Colon (tissue), 2 donors: ENCODE results near the gene FAAP100.
"Not testable (repeated sequence)": the region's sequence is repeated elsewhere in the genome, so short reads cannot be mapped to it uniquely, and the experiment has no call there.

ENCODE experiments used
- FAIRE-seq: peaks from 2 replicates; lab custom pipeline; 2012; peaks lifted over from hg19 to GRCh38; lab: Jason Lieb, UNC
- donor health status: control.
- donor health status: control.

FAAP100 gene, protein sequence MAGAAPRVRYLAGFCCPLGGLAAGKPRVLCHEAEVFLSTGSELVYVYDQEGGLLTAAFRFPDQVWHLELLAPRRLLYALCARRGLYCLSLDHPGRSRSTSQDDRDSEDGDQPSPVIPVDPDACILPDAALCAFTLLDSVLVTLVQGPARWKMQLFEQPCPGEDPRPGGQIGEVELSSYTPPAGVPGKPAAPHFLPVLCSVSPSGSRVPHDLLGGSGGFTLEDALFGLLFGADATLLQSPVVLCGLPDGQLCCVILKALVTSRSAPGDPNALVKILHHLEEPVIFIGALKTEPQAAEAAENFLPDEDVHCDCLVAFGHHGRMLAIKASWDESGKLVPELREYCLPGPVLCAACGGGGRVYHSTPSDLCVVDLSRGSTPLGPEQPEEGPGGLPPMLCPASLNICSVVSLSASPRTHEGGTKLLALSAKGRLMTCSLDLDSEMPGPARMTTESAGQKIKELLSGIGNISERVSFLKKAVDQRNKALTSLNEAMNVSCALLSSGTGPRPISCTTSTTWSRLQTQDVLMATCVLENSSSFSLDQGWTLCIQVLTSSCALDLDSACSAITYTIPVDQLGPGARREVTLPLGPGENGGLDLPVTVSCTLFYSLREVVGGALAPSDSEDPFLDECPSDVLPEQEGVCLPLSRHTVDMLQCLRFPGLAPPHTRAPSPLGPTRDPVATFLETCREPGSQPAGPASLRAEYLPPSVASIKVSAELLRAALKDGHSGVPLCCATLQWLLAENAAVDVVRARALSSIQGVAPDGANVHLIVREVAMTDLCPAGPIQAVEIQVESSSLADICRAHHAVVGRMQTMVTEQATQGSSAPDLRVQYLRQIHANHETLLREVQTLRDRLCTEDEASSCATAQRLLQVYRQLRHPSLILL

DNA sequence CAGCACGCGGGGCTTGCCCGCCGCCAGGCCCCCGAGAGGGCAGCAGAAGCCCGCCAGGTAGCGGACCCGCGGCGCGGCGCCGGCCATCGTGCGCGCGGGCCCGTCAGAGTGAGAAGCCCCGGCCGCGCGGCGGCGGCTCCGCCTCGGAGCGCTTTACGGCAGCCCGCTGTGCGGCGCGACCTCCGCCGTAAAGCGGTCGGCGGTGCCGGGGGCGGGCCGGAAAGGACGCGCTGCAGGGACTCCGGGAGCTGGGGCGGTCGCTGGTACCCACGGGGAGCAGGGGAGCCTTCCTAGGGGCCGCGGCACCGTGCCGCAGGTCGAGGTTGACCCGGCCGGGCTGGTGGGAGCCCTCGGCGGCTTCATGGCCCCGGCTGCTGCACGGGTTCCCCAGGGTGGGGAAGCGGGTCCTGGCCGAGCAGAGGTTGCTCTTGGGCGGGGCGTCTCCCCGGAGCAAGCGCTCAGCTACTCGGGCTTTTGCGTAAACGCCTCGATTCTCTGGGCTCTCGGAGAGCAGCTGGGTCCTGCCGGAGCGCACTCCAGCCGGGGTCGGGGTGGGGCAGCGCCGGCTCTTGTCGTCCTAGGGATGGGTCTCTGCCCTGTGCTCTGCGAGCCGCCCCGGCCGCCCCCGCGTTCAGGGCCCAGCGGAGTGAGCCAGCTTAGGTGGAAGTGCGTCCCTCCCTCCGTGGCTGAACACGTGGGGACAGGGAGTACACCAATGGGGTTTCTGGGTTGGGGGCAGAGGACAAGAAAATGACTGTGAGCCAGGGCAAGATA, at the start of gene FAAP100:
Gene FAAP100 (minus strand): TSS at position 110 of the 774 bp plus-strand sequence. CDS start 23 bp downstream, at position 87.
- no peak for FAIRE-seq

DNA sequence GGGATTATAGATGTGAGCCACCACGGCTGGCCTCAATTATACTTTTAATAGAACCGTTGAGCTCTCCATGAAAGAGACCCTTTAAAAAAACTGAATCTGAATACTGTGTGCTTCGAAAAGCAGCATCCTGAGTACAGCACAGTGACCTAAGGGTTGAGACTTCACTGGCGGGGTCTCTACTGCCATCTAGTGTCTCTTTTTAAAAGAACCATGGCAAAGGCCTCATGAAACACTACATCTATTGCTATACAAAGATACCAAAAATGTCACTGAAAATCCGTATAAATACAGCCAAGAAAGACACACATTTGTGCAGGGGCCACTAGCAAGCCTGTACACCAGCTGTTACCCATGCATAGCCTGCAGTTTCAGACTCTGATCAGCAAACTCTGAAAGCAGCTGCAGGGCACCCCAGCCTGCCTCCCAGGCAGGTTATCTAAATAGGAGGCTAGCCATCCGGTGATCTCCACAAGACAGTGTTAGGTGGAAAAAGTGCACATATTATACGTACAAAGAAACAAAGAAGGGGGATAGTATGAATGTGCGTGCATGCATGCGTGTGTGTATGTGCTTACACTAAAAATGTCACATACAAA, 49.5 kb upstream of the FAAP100 start:
- no peak for FAIRE-seq

DNA sequence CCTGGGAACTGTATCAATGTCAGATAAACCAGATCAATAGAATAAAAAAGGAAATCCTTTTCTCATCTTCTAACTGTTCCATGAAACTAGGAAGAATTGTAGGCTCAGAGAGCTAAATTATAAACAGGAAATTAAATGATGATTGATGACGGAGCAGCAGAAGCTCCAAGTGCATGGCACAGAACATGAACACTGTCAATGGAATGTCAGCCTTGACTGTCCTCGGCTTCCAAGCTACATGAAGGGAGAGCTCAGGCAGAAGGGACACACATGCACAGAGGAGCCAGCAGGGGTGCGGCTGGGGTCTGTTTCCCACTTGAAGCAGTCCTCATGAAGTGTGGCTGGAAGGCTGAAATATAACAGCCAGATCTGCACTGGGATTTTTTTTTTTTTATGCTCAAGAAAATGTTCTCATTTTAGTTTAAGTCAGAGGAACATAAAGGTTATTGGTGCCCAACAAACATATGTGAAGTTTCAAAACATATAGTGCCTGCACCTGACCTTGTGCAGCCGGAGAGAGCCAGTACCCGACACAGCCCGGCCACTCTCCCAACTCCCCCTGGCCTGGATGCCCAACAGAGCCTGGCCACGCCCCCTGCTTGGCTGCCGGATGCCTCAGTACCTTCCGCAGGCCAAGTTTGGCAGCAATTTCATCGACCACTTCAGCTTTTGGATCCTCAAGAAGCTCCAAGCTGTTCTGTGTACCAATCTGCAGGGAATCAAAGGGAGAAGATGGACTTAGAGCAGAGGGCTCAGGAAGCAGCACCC, 47.8 kb upstream of the FAAP100 start:
- FAIRE-seq: no peak

DNA sequence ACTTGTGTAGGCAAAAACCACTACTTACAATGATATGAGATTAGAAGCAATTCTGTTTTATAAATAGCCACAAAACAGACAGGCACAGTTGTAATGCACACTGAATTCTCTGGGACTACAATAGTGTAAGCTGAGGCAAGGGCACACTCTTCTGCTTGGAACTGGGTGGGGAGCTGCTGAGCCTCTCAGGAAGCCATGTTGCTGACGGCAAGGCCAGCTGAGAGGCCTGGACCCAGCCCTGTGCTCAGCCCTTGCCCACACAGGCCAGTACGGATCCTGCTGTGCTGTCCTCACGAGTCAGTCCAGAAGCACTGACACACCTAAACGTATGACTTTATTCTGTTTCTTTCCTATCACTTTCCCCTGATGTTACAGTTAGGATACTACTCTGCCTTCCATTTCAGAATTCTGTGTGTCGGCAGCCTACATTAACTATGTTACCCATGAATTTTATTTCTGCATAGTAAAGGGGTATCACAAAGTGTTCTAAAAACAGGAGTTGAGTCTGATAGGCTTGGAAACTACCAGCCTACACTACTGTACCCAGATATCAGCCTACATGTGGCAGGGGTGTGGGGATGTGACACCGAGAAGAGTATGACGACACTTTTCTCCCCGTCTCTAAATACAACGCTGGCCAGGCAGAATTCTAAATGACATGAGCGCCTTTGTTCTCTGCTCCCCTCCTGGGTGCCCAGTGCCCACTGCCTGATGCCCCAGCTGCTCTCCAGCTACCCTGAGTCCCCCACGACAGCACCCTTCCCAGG, 41.1 kb upstream of the FAAP100 start:
- no peak for FAIRE-seq

DNA sequence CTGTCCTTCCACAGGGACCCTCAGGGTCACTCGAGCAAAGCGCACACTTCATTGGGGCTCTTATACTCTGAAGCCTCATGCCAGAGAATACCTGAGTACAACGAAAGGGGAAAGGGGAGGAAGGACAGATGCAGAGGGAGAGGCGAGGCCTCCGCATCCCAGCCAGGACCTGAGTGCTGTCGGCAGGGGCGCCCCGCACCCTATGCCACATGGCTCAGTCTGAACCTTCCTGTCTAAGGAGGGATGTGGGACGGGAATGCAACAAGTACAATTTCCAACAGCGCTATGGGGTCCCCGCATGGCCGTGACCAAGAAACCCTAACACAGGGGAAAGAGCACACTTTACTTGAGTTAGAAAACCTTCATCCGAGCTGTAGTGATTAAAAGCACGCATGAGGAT, 39.8 kb upstream of the FAAP100 start:
- no peak for FAIRE-seq

DNA sequence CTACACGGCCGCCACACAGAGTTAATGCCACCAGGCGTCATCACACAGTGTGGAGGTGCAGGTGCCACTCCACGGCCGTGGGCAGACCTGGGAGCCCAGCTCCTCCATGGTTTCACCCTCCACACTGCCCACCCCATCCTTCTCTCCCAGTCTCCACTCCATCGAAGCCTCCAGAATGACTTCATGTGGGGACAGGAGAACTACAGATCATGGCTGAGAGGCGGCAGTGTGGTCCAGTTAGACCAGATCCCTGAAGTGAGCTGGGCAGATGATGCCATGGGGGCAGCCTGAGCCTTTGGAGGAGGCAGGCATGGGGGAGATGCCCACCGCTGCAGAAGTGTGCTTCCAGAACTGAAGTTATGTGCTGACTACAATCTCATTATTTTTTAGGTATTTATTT, 38.0 kb upstream of the FAAP100 start:
- FAIRE-seq: no peak

DNA sequence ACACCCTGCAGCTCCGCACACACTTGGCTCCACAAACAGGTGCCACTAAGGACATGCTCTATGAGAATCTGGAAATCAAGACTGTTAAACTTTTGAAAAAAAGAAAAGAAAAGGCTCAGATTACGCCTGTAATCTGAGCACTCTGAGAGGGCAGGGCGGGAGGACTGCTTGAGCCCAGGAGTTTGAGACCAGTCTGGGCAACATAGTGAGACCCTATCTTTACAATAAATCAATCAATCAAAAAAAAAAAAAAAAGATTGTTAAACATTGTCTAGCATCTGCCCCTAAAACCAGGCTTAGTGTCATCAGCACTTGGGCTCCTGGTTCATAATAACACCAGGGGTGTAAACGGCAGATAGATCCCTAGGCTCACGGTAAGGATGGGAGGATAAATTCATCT, 37.5 kb upstream of the FAAP100 start:
- FAIRE-seq: no peak

DNA sequence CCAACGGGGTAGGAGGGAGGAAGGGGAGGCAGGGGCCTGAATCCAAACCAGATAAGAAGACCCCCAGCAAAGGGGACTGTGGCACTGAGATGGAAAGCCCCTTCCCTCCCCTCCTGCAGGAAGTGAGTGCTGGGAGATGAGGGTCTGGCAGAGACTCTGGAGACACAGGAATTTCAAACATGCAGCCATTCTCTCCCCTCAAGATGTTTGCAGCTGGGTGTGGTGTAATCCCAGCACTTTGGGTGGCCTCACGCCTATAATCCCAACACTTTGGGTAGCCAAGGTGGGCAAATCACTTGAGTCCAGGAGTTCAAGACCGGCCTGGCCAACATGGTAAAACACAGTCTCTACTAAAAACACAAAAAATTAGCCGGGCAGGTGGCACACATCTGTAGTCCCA, 33.9 kb upstream of the FAAP100 start:
- no peak for FAIRE-seq

DNA sequence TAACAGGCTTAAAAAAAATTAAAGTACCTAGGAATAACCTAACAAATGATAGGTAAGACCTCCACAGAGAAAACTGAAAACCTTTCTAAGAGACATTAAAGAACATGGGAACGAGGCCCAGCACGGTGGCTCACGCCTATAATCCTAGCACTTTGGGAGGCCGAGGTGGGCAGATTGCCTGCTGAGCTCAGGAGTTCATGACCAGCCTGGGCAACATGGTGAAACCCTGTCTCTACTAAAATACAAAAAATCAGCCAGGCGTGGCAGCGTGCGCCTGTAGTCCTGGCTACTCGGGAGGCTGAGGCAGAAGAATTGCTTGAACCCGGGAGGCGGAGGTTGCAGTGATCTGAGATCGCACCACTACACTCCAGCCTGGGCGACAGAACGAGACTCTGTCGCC, 32.6 kb upstream of the FAAP100 start:
- FAIRE-seq: not testable (repeated sequence)

DNA sequence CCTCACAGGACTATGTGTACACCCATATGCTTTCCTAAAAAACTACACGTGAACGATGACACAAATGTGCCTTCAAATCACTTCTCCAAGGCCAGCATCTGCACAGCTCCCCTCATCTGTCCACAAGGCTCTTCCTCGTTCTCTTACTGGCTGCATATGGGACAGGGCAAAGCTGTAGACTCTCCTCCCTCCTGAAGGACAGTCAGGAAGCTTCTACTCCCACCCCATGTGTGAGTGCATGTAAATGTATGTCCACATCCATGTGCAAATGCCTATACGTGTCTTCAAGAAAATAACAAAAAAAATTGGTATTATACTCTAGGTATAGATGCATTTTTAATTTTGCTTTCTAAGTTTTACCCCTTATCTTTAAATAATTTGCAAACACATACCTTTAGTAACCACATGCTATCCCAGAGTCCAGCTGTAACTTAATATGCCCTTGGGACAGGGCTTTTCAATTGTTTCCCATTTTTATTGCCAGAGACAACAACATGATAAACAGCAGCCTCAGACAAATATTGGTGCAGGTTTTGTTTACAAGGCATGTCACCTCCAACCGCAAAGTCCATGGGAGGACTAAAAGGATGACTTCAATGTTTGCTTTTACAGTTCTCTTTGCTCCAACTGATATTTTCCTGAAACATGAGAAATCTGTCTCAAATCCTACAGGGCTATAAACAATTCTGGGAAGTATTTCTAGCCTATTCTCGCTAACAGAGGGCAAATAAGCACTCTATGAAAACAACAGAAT, 31.6 kb upstream of the FAAP100 start:
- FAIRE-seq: no peak

DNA sequence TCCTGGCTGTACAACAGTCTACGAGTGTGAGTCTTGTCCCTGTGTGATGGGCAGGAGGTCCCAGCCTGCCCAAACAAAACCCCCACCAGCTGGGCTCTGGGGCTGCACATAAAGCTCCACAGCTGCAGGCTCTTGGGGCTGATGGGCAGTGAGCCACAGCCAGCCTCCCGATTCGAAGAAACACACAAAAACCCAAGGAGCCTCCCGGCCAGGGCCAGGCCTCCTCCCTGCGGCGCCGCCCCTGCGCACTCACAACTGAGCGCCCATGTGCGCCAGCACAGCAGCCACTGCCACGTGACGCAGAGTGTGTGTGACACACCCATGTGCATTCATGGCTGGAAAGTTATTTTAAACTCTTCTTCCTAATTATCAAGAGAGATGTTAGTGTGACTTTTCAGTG, 30.6 kb upstream of the FAAP100 start:
- FAIRE-seq: no peak

DNA sequence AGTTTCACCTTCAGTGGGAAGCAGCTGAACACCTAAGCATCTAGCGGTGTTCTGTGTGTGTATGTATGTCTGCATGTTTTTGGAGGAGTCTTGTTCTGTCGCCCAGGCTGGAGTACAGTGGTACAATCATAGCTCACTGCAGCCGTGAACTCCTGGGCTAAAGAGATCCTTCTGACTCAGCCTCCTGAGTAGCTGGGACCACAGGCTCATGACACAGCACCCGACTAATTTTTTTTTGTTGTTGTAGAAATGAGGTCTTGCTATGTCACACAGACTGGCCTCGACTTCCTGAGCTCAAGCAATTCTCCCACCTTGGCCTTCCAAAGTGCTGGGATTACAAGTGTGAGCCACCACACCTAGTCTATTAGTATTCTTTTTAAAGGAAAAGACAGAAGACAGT, 30.2 kb upstream of the FAAP100 start:
- FAIRE-seq: no peak

DNA sequence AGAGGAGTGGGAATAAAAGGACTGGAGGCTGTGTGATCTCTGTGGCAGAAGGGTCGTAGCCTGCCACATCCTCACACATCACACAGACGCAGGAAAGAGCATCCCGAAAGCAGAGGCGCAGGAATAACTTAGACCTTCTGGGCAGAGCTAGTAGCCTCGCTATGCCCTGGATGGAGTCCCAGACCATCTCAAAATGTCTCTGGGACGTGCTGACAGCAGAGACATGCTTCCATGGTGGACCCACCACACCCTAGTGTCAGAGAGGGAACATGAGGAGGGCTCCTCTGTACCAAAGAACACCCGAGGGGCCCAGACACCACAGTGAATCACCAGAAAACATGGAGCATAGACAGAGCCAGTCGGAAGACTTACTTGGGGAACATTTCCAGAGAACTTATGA, 29.6 kb upstream of the FAAP100 start:
- FAIRE-seq: no peak

DNA sequence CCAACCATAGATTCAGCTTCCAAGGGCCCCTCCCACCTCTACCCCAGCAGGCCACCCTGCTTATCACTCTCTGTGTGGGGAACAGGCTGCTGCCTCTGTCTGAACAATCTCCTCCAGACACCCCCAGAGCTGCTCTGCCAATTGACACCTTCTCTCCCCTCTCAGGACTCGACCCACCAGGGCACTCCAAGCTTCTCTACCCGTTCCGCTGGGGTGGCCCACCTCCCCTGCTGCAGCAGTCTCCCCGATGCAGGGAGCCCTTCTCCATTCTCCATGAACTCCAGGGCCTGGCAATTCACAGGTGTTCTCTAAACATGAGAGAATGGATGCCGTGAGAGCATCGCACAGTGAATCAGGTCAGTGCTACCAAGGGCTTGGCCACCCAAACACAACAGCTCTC, 28.3 kb upstream of the FAAP100 start:
- no peak for FAIRE-seq

DNA sequence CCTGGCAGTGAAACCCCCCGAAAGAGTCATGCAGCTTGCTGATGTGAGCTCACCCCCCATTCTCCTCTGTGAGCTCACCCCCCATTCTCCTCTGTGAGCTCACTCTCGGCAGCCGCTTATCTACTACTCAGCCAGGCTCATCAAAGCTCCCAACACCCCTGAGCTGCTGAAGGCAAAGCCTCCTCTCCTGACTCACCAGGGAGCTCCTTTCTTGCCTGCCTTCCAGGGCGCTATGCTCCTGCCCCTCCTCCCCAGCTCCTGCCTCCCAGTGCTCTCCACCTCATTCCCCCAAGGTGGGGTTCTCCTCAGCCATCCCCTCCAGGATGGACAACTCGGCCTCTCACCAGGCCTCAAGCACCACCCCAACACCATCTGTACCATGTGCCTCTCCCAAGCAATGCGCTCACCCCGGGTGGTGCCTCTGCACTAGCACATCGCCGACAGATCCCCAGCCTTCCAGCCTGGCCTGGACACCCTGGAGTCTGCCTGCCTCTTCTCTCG, 27.7 kb upstream of the FAAP100 start:
- FAIRE-seq: no peak

DNA sequence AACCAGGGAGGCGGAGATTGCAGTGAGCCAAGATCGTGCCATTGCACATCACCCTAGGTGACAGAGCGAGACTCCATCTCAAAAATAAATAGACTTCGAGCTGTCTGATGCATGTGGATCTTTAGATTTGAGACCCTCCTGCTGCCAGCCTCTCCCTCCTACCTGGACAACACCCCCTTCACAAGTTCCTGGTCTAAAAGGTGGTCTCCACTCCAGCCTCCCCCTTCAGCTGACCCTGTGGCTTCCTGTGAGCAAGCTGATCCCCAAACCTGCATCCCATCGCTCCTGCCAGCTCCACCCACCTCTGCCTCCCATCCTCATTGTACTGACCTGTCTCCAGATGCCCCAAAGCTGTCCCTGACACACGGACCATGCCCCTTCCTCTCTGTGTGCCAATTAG, 27.1 kb upstream of the FAAP100 start:
- no peak for FAIRE-seq

DNA sequence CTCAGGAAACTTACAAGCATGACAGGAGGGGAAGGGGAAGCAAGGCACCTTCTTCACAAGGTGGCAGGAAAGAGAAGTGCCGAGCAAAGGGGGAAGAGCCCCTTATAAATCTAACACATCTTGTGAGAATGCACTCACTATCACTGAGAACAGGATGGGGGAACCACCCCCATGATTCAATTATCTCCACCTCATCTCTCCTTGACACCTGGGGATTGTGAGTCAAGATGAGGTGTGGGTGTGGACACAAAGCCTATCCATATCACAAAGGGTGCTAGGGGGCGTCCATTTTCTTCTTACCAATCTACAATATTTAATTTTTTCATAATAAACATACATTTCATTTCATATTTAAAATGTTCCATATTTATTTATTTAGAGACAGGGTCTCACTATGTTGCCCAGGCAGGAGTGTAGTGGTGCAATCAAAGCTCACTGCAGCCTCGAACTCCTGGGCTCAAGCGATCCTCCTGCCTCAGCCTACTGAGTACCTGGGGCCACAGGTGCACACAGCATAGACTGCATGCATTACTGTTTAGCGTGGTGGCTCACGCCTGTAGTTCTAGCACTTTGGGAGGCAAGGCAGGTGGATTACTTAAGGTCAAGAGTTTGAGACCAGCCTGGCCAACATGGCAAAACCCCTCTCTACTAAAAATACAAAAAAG, 26.5 kb upstream of the FAAP100 start:
- FAIRE-seq: no peak

DNA sequence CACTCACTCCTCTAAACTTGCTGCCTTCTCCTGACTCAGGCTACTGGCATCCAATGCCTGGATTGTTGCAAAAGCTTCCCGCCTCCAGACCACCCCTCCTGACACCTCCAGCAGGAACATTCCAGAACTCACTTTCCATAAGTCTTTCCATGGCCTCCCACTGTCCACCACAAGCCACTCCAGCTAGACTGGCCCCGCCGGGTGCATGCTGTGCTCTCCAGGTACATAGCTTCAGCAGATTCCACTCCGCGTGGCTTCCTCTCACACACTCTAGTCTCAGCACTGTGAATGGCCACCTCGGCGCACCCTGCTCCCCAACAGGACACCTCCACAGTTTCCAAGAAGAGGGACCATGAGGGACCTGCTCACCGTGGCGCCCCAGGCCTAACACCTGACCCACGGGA, 25.9 kb upstream of the FAAP100 start:
- no peak for FAIRE-seq
